HCT116 (cell line): ENCODE data around the gene DENND10. TPM values are rescaled to one million over a fixed set of nuclear protein-coding genes. Genes with fewer than 3 reads are reported as not detected.

Experiments used
- ATAC-seq: fragments of 200-7000 bp; cut with Tn5 transposase; 2 replicates; pipeline ENCODE4 v1.9.1; 2020; ENCODE audit warnings: mild to moderate bottlenecking, moderate library complexity
- BruUV-seq: library from RNA; stranded (reverse); fragments of 400-500 nt; replicated peaks from 2 replicates; lab custom pipeline; 2021; lab: Mats Ljungman, UMichigan
- CTCF ChIA-PET: fragments of 300-600 bp; sonication (Branson Sonifier 250); formaldehyde crosslinking; loops from one replicate; lab custom pipeline; 2021; ENCODE audit warnings: antibody characterized with exemption; lab: Charles Lee
- POLR2A ChIA-PET: fragments of 300-600, 350-600 bp; sonication (Branson Sonifier 250); formaldehyde crosslinking; loops from one replicate; lab custom pipeline; 2021; ENCODE audit warnings: antibody characterized with exemption; lab: Charles Lee
- RAD21 ChIA-PET, 2 experiments: fragments of 300-600 bp; sonication (Branson Sonifier 250); formaldehyde crosslinking; loops; one replicate each; lab custom pipeline; 2023; ENCODE audit warnings: low total read pairs in 2 of 2; ENCODE audit not compliant: uncharacterized antibody in 2 of 2, unreplicated experiment in 2 of 2, low non-redundant PET in 1 of 2; lab: Charles Lee
- DNase-seq: peaks from one replicate; pipeline ENCODE4 v3.0.0-alpha.2; 2010; ENCODE audit warnings: low read depth, low spot score
- H2AFZ ChIP-seq: fragments of 200-600 bp; shearing (Covaris generic), sonication (generic); 2 replicates; pipeline ENCODE4 v1.6.1; 2017; ENCODE audit warnings: low read depth, mixed run types, mixed read lengths, antibody characterized with exemption, low read length; ENCODE audit not compliant: poor library complexity, severe bottlenecking
- H3K27ac ChIP-seq: 2 replicates; pipeline ENCODE4 v1.5.1; 2012; ENCODE audit warnings: low read depth, low read length
- H3K27me3 ChIP-seq: fragments of 200-600 bp; sonication (generic); 2 replicates; pipeline ENCODE4 v1.6.1; 2016; ENCODE audit warnings: mixed run types, low read length, mixed read lengths; ENCODE audit not compliant: insufficient read depth
- H3K36me3 ChIP-seq, 2 experiments: fragments of 200-500 bp in 1 of 2; fragments of 200-600 bp in 1 of 2; sonication (Bioruptor generic) in 1 of 2; sonication (generic) in 1 of 2; 2 replicates each; pipeline versions ENCODE4 v1.5.1 to v1.6.1; 2014 to 2016; ENCODE audit warnings: low read length in 2 of 2, inconsistent platforms in 1 of 2, mixed read lengths in 1 of 2, mixed run types in 1 of 2; ENCODE audit not compliant: insufficient read depth in 2 of 2, control insufficient read depth in 1 of 2
- H3K4me1 ChIP-seq, 2 experiments: fragments of 200-600 bp in 1 of 2; sonication (generic) in 1 of 2; 2 replicates each; pipeline versions ENCODE4 v1.5.1 to v1.6.1; 2012 to 2017; ENCODE audit warnings: low read length in 2 of 2, inconsistent platforms in 1 of 2, mild to moderate bottlenecking in 1 of 2, mixed read lengths in 1 of 2, mixed run types in 1 of 2, moderate library complexity in 1 of 2; ENCODE audit not compliant: insufficient read depth in 2 of 2, control insufficient read depth in 1 of 2
- H3K4me2 ChIP-seq: fragments of 200-600 bp; sonication (generic); 2 replicates; pipeline ENCODE4 v1.6.1; 2017; ENCODE audit warnings: mixed run types, low read length, mixed read lengths
- H3K4me3 ChIP-seq, 2 experiments: fragments of 200-600 bp in 1 of 2; sonication (generic) in 1 of 2; replicated peaks in 1 of 2; 2 replicates each; pipeline ENCODE4 v1.5.1; 2011 to 2016; ENCODE audit warnings: low read length in 2 of 2, control low read depth in 1 of 2, low read depth in 1 of 2, mild to moderate bottlenecking in 1 of 2, mixed read lengths in 1 of 2, mixed run types in 1 of 2
- H3K79me2 ChIP-seq: fragments of 200-600 bp; sonication (generic); 2 replicates; pipeline ENCODE4 v1.6.1; 2017; ENCODE audit warnings: mild to moderate bottlenecking, mixed run types, low read length, moderate library complexity, mixed read lengths; ENCODE audit not compliant: insufficient read depth
- H3K9ac ChIP-seq: fragments of 200-600 bp; sonication (generic); 2 replicates; pipeline ENCODE4 v1.6.1; 2016; ENCODE audit warnings: low read length, mixed read lengths
- H3K9me2 ChIP-seq: fragments of 200-600 bp; sonication (generic), shearing (Covaris generic); 2 replicates; pipeline ENCODE4 v1.6.1; 2017; ENCODE audit warnings: mixed run types, mild to moderate bottlenecking, moderate library complexity; ENCODE audit not compliant: insufficient read depth
- H3K9me3 ChIP-seq, 2 experiments: fragments of 200-500 bp in 1 of 2; fragments of 200-600 bp in 1 of 2; sonication (Bioruptor generic) in 1 of 2; sonication (generic) in 1 of 2; 2 replicates each; pipeline ENCODE4 v1.6.1; 2014 to 2017; ENCODE audit warnings: low read length in 2 of 2, mixed read lengths in 2 of 2, inconsistent platforms in 1 of 2, low read depth in 1 of 2, mild to moderate bottlenecking in 1 of 2, mixed run types in 1 of 2, moderate library complexity in 1 of 2; ENCODE audit not compliant: control insufficient read depth in 1 of 2, insufficient read depth in 1 of 2
- H4K20me1 ChIP-seq: fragments of 200-600 bp; sonication (generic), shearing (Covaris generic); 2 replicates; pipeline ENCODE4 v1.6.1; 2017; ENCODE audit warnings: mixed run types, mild to moderate bottlenecking, moderate library complexity; ENCODE audit not compliant: insufficient read depth
- CEBPB ChIP-seq: IDR thresholded peaks from 2 replicates; pipeline ENCODE4 v1.6.1; 2012; ENCODE audit warnings: low read depth
- EGR1 ChIP-seq: IDR thresholded peaks from 2 replicates; pipeline ENCODE4 v1.6.1; 2012; ENCODE audit warnings: low read depth
- ELF1 ChIP-seq: IDR thresholded peaks from 2 replicates; pipeline ENCODE4 v1.6.1; 2012; ENCODE audit warnings: low read depth, borderline replicate concordance
- EZH2 ChIP-seq: fragments of 200-600 bp; sonication (generic); IDR thresholded peaks from 2 replicates; pipeline ENCODE4 v1.6.1; 2017; ENCODE audit warnings: antibody characterized with exemption, mixed run types
- EZH2phosphoT487 ChIP-seq: fragments of 200-600 bp; IDR thresholded peaks from 2 replicates; pipeline ENCODE4 v1.6.1; 2018; ENCODE audit warnings: antibody characterized with exemption, borderline replicate concordance
- POLR2A ChIP-seq: IDR thresholded peaks from 2 replicates; pipeline ENCODE4 v1.7.0; 2011; ENCODE audit warnings: borderline replicate concordance; ENCODE audit not compliant: insufficient read depth, insufficient read length; ENCODE audit errors: extremely low read depth
- POLR2AphosphoS5 ChIP-seq: IDR thresholded peaks from 2 replicates; pipeline ENCODE4 v1.6.1; 2011; ENCODE audit warnings: mild to moderate bottlenecking, low read depth, low read length, moderate library complexity
- RAD21 ChIP-seq: IDR thresholded peaks from 2 replicates; pipeline ENCODE4 v1.6.1; 2012; ENCODE audit warnings: low read depth, mild to moderate bottlenecking
- SIN3A ChIP-seq: IDR thresholded peaks from 2 replicates; pipeline ENCODE4 v1.6.1; 2012; ENCODE audit warnings: low read depth
- SP1 ChIP-seq: IDR thresholded peaks from 2 replicates; pipeline ENCODE4 v1.6.1; 2012; ENCODE audit warnings: low read depth
- ZNF274 ChIP-seq: fragments of 200-500 bp; sonication (Bioruptor generic); IDR thresholded peaks from 2 replicates; pipeline ENCODE4 v1.6.1; 2014; ENCODE audit warnings: mild to moderate bottlenecking, low read depth, low read length, inconsistent platforms
- intact Hi-C: fragments of 100-400 bp; cut with micrococcal nuclease; formaldehyde crosslinking; loops from 2 replicates; pipeline ENCODE4 v1.10.0; 2022
- total RNA-seq: library from RNA; stranded (reverse); gene quantifications from one replicate; pipeline ENCODE4 v1.2.1, GENCODE V29; 2021; ENCODE audit not compliant: unreplicated experiment
- TF ChIP-seq, protein P1 (sequence below): IDR thresholded peaks from 2 replicates; pipeline ENCODE4 v1.6.1; 2012
- TF ChIP-seq, protein P2 (sequence below): IDR thresholded peaks from 2 replicates; pipeline ENCODE4 v1.6.1; 2012; ENCODE audit warnings: low read depth
- TF ChIP-seq, protein P3 (sequence below): IDR thresholded peaks from 2 replicates; pipeline ENCODE4 v1.6.1; 2011; ENCODE audit warnings: mild to moderate bottlenecking, low read length, moderate library complexity; ENCODE audit not compliant: insufficient replicate concordance; ENCODE audit errors: extremely low read depth
- TF ChIP-seq, protein P4 (sequence below), 3 experiments: fragments of 200-600 bp in 1 of 3; sonication (generic) in 1 of 3; IDR thresholded peaks in 2 of 3; conservative IDR thresholded peaks in 1 of 3; 2 replicates each; pipeline ENCODE4 v1.5.1; 2012 to 2017; ENCODE audit warnings: low read depth in 2 of 3, low read length in 2 of 3, antibody characterized with exemption in 1 of 3, borderline replicate concordance in 1 of 3, control low read depth in 1 of 3, mild to moderate bottlenecking in 1 of 3, mixed read lengths in 1 of 3, mixed run types in 1 of 3, moderate library complexity in 1 of 3; ENCODE audit not compliant: insufficient read depth in 1 of 3

Gene DENND10
- total RNA-seq, 1 experiment from 2014 or later = 47.5 TPM

DNA sequence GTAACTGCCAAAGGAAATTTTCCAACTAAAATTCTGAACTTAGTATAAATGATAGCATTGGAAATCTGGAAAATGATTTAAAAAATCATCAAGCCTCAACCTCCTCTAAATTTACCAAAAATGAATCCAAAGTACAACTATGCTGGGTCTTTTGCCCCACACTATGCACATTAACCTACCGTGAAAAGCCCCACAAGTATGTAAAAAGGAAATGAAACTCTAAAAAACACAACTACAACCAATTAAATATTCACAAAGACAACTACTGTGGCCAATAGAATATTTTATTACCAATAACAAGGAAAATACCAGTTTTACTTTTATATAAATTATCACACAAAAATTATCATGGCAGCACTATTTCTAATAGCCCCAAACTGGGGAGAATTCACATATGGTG lies 42.6 kb upstream of the DENND10 start:
- ChIA-PET CTCF (no interaction called here), RAD21 (no interaction called here), POLR2A (no interaction called here)
- no peak overlapping the region for H3K4me3 ChIP-seq
- H3K4me2 ChIP-seq = no peak overlapping the region
- peaks cover 100% of the 10 kb centered on the region for H3K79me2 ChIP-seq
- no peaks in the 10 kb centered on the region for H3K9me2 ChIP-seq
- peaks cover 65% of the 10 kb centered on the region for H4K20me1 ChIP-seq
- no peak overlapping the region for H2AFZ ChIP-seq
- H3K27me3 ChIP-seq = no peaks in the 10 kb centered on the region
- H3K36me3 ChIP-seq = peaks cover 83 to 98% of the 10 kb centered on the region in 2 experiments
- no peak overlapping the region for H3K27ac ChIP-seq
- DNase-seq (no peak), ATAC-seq (no peak)
- H3K9me3 ChIP-seq = no peaks in the 10 kb centered on the region
- no peaks in the 10 kb centered on the region for H3K4me1 ChIP-seq
- no peak overlapping the region for H3K9ac ChIP-seq
- no peak for TF ChIP-seq ELF1
- no peak for TF ChIP-seq CEBPB
- TF ChIP-seq, protein P1, sequence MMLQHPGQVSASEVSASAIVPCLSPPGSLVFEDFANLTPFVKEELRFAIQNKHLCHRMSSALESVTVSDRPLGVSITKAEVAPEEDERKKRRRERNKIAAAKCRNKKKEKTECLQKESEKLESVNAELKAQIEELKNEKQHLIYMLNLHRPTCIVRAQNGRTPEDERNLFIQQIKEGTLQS = no peak
- TF ChIP-seq, protein P2, sequence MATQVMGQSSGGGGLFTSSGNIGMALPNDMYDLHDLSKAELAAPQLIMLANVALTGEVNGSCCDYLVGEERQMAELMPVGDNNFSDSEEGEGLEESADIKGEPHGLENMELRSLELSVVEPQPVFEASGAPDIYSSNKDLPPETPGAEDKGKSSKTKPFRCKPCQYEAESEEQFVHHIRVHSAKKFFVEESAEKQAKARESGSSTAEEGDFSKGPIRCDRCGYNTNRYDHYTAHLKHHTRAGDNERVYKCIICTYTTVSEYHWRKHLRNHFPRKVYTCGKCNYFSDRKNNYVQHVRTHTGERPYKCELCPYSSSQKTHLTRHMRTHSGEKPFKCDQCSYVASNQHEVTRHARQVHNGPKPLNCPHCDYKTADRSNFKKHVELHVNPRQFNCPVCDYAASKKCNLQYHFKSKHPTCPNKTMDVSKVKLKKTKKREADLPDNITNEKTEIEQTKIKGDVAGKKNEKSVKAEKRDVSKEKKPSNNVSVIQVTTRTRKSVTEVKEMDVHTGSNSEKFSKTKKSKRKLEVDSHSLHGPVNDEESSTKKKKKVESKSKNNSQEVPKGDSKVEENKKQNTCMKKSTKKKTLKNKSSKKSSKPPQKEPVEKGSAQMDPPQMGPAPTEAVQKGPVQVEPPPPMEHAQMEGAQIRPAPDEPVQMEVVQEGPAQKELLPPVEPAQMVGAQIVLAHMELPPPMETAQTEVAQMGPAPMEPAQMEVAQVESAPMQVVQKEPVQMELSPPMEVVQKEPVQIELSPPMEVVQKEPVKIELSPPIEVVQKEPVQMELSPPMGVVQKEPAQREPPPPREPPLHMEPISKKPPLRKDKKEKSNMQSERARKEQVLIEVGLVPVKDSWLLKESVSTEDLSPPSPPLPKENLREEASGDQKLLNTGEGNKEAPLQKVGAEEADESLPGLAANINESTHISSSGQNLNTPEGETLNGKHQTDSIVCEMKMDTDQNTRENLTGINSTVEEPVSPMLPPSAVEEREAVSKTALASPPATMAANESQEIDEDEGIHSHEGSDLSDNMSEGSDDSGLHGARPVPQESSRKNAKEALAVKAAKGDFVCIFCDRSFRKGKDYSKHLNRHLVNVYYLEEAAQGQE = no peak
- no peak for TF ChIP-seq EZH2
- no peak for TF ChIP-seq POLR2AphosphoS5
- TF ChIP-seq POLR2A = no peak
- TF ChIP-seq, protein P3, sequence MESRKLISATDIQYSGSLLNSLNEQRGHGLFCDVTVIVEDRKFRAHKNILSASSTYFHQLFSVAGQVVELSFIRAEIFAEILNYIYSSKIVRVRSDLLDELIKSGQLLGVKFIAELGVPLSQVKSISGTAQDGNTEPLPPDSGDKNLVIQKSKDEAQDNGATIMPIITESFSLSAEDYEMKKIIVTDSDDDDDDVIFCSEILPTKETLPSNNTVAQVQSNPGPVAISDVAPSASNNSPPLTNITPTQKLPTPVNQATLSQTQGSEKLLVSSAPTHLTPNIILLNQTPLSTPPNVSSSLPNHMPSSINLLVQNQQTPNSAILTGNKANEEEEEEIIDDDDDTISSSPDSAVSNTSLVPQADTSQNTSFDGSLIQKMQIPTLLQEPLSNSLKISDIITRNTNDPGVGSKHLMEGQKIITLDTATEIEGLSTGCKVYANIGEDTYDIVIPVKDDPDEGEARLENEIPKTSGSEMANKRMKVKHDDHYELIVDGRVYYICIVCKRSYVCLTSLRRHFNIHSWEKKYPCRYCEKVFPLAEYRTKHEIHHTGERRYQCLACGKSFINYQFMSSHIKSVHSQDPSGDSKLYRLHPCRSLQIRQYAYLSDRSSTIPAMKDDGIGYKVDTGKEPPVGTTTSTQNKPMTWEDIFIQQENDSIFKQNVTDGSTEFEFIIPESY = no peak
- TF ChIP-seq RAD21 = no peak
- TF ChIP-seq, protein P4, sequence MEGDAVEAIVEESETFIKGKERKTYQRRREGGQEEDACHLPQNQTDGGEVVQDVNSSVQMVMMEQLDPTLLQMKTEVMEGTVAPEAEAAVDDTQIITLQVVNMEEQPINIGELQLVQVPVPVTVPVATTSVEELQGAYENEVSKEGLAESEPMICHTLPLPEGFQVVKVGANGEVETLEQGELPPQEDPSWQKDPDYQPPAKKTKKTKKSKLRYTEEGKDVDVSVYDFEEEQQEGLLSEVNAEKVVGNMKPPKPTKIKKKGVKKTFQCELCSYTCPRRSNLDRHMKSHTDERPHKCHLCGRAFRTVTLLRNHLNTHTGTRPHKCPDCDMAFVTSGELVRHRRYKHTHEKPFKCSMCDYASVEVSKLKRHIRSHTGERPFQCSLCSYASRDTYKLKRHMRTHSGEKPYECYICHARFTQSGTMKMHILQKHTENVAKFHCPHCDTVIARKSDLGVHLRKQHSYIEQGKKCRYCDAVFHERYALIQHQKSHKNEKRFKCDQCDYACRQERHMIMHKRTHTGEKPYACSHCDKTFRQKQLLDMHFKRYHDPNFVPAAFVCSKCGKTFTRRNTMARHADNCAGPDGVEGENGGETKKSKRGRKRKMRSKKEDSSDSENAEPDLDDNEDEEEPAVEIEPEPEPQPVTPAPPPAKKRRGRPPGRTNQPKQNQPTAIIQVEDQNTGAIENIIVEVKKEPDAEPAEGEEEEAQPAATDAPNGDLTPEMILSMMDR (IDR thresholded peaks at IDR 0.05 in 2 of 3, conservative IDR thresholded peaks at IDR 0.05 in 1 of 3; ENCODE audit: borderline replicate concordance in 1 of 3, insufficient read depth in 1 of 3, low read depth in 2 of 3, low read length in 2 of 3) = no peak
- no peak for TF ChIP-seq SIN3A
- TF ChIP-seq EGR1 = no peak
- TF ChIP-seq EZH2phosphoT487 = no peak
- TF ChIP-seq SP1 = no peak
- no peak for TF ChIP-seq ZNF274
- BruUV-seq = no TSS peak
- intact Hi-C loops = loop anchor here (2.0 kb wide), 1 partner anchor 15 kb away; no protein-coding TSS in a partner anchor
